AG04449 (cell line): Measurements from ENCODE around the gene NAPA.
A peak's percentile ranks its signal among the peaks of the same experiment; 100 is the strongest.

Source experiments
- CTCF ChIA-PET: fragments of 350-600 bp; formaldehyde crosslinking; extraction: SDS; loops from one replicate; lab custom pipeline; 2021; ENCODE audit warnings: antibody characterized with exemption; lab: Yijun Ruan, JAX
- POLR2A ChIA-PET: fragments of 400-600, 350-600 bp; formaldehyde crosslinking; extraction: SDS; loops from one replicate; lab custom pipeline; 2020; ENCODE audit warnings: antibody characterized with exemption, inconsistent platforms; lab: Yijun Ruan, JAX
- DNase-seq: peaks from one replicate; pipeline ENCODE4 v3.0.0-alpha.2; 2010; ENCODE audit warnings: low read depth, low spot score
- H3K4me3 ChIP-seq: 2 replicates; pipeline ENCODE4 v1.5.1; 2011; ENCODE audit warnings: low read depth, mild to moderate bottlenecking, control low read depth, low read length
- TF ChIP-seq, protein P1 (sequence below): IDR thresholded peaks from one replicate; pipeline ENCODE4 v1.5.1; 2011; ENCODE audit warnings: mild to moderate bottlenecking, moderate library complexity, low read length, control low read depth, inconsistent platforms; ENCODE audit not compliant: insufficient read depth; ENCODE audit errors: missing control alignments

Gene NAPA

DNA sequence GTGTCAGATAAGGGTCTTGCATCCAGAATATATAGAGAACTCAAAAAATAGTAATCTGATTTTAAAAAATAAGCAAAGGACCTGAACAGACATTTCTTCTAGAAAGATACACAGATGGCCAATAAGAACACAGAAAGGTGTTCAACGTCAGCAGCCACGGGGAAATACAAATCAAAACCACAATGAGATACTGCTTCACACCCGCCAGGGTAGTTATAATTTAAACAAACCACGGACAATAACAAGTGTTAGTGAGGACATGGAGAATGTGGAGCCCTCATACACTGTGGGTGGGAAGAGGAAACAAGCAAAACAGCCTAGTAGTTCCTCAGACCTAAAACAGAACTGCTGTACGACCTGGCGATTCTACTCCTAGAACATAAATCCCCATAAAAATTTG is 26.7 kb upstream of the NAPA start:
- ChIA-PET CTCF (no interaction called here), POLR2A (no interaction called here)
- no peak overlapping the region for H3K4me3 ChIP-seq
- DNase-seq: no peak
- TF ChIP-seq, protein P1, sequence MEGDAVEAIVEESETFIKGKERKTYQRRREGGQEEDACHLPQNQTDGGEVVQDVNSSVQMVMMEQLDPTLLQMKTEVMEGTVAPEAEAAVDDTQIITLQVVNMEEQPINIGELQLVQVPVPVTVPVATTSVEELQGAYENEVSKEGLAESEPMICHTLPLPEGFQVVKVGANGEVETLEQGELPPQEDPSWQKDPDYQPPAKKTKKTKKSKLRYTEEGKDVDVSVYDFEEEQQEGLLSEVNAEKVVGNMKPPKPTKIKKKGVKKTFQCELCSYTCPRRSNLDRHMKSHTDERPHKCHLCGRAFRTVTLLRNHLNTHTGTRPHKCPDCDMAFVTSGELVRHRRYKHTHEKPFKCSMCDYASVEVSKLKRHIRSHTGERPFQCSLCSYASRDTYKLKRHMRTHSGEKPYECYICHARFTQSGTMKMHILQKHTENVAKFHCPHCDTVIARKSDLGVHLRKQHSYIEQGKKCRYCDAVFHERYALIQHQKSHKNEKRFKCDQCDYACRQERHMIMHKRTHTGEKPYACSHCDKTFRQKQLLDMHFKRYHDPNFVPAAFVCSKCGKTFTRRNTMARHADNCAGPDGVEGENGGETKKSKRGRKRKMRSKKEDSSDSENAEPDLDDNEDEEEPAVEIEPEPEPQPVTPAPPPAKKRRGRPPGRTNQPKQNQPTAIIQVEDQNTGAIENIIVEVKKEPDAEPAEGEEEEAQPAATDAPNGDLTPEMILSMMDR: no peak

DNA sequence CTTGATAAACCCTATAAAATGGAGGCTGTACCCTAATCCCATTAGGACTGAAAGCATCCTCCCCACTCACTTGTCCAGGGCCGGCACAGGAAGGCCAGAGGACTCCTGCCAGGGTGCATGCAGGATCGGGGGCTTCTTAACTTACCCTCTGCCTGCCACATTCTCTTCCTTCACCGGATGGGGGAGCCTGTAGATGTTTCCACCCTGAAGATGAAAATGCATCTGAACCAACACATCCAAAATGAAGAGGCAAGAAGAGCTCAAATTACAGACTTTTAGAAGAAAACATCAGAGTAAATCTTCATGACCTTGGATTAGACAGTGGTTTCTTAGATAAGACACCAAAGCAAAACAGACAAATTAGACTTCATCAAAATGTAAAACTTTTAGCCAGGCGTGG is 25.9 kb upstream of the NAPA start:
- TF ChIP-seq, protein P1: peak; percentile 58
- ChIA-PET CTCF (interaction anchor here (0.8 to 1.4 kb wide), 8 partner anchors 9 to 157 kb away, joined by 3 to 7 read pairs (median 4); no protein-coding TSS in a partner anchor), POLR2A (no interaction called here)
- no peak for DNase-seq
- no peak overlapping the region for H3K4me3 ChIP-seq

DNA sequence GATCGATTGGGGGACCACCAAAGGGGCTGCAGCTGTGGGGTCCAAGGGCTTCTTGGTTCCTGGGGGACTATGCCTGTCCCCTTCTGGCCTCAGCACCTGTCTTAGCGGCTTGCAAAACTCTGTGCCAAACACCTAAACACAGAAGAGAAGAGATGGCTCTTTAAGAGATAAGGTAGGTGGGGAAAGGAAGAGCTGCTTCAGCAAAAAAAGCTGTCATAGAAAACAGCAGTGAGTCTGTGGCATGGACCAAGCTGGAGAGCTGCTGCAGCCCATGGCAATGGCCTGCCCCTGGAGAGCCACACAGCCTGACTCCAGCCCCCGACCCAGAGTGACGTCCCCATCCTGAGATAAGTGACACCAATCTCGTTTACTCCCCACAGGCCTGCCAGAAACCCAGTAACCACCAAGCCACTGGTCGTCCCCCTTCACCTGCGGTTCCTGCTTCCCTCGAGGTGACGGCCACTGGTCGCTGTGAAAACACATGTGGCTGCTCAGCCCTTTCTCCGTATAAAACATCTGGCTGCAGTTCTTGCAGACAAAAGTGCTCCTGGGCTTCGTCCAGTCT is 25.0 kb upstream of the NAPA start:
- DNase-seq: no peak
- CTCF ChIA-PET: interaction anchor here (0.8 to 1.7 kb wide), 6 partner anchors 11 to 160 kb away, joined by 3 to 5 read pairs (median 4); partner anchors contain the start of gene NAPA
- TF ChIP-seq, protein P1: no peak
- H3K4me3 ChIP-seq: no peak overlapping the region
- POLR2A ChIA-PET: no interaction called here

DNA sequence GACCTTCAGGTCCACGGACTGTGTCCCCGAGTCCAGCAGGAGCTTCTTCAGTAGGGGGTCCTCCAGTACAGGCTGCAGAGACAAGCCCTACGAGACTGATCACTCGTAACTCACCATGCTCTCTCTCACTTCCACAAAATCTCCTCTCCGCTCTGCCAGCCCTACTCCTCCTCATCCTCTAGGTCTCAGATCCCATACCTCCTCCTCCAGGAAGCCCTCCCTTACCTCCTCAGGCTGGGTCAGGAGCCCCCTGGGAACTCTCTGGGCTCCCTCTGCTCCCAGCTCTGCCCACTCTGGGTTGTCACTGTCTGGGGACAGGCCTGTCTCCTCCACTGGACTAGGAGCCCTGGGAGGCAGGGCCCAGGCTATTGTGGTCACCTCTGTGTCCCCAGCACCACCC is 23.9 kb upstream of the NAPA start:
- ChIA-PET CTCF (interaction anchor here (0.6 to 1.7 kb wide), 2 partner anchors 23 to 519 kb away, joined by 3 to 5 read pairs; partner anchors contain the start of gene NAPA), POLR2A (no interaction called here)
- TF ChIP-seq, protein P1: no peak
- no peak overlapping the region for H3K4me3 ChIP-seq
- no peak for DNase-seq

DNA sequence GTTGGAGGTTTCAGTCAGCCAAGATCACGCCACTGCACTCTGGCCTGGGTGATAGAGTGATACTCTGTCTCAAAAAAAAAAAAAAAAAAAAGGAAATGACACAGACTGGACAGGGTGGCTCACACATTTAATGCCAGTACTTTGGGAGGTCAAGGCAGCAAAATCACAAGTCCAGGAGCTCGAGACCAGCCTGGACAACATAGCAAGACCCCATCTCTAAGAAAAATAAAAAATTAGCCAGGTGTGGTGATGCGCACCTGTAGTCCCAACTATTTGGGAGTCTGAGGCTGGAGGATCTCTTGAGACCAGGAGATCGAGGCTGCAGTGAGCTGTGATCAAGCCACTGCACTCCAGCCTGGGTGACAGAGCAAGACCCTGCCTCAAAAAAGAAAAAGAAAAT is 22.6 kb upstream of the NAPA start:
- no peak overlapping the region for H3K4me3 ChIP-seq
- no peak for DNase-seq
- POLR2A ChIA-PET: no interaction called here
- TF ChIP-seq, protein P1: no peak
- CTCF ChIA-PET: interaction anchor here (0.8 to 1.0 kb wide), 3 partner anchors 16 to 169 kb away, joined by 3 read pairs; no protein-coding TSS in a partner anchor

DNA sequence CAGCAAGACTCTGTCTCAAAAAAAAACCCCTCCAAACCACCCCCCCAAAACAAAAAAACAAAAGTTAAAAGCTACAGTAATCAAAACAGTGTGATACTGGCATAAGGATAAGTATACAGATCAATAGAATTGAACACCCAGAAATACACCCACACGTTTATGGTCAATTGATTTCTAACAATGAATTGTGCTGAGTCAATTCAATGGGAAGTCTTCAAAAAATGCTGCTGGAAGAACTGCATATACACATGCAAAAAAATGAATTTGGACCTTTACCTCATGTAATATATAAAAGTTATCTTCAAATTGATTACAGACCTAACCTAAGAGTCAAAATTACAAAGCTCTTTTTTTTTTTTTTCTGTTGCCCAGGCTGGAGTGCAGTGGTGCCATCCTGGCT is 19.8 kb upstream of the NAPA start:
- ChIA-PET POLR2A (no interaction called here), CTCF (interaction anchor here (0.7 to 1.6 kb wide), 4 partner anchors 9 to 99 kb away, joined by 3 to 13 read pairs (median 4); partner anchors contain the start of gene NAPA)
- no peak for DNase-seq
- no peak overlapping the region for H3K4me3 ChIP-seq
- TF ChIP-seq, protein P1: no peak
